SK-N-SH treated with all-trans-retinoic acid at 6 μM for 48 hours (cell line): ENCODE data around the gene TMX4.

Experiments used
- SNAI2 ChIP-seq: fragments of 250-450 bp; sonication (Bioruptor Pico); IDR thresholded peaks from 2 replicates; pipeline ENCODE4 v1.5.0; 2020; ENCODE audit warnings: mild to moderate bottlenecking, moderate library complexity
- TF ChIP-seq, protein P1 (sequence below): fragments of 250-450 bp; sonication (Bioruptor Pico); IDR thresholded peaks from 2 replicates; pipeline ENCODE4 v1.5.1; 2020; ENCODE audit warnings: low read depth, mild to moderate bottlenecking, moderate library complexity

DNA sequence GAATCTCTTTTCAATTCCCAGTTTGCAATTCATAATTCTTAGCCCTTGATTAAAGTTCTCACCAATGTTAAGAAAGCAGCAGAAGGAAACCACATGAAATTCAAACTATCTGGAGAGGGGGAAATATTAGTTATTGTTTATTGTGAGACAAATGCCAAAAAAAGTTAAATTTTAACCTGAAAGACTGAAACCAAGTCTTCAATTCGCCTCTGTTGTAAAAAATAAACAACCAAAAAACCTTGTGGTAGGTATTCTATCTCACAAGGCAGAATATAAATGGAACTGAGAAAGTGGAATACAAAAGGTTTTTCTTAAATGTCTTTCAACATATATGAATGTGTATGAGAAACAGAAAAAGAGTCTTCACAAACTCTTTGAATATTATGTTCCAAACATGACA lies 24.8 kb downstream of the TMX4 start:
- TF ChIP-seq, protein P1, sequence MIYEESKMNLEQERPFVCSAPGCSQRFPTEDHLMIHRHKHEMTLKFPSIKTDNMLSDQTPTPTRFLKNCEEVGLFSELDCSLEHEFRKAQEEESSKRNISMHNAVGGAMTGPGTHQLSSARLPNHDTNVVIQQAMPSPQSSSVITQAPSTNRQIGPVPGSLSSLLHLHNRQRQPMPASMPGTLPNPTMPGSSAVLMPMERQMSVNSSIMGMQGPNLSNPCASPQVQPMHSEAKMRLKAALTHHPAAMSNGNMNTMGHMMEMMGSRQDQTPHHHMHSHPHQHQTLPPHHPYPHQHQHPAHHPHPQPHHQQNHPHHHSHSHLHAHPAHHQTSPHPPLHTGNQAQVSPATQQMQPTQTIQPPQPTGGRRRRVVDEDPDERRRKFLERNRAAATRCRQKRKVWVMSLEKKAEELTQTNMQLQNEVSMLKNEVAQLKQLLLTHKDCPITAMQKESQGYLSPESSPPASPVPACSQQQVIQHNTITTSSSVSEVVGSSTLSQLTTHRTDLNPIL = no peak
- TF ChIP-seq SNAI2 = no peak
